HL-60 (cell line): ENCODE data around the gene MOCOS.

ENCODE experiments used
- REST ChIP-seq: IDR thresholded peaks from 2 replicates; pipeline ENCODE4 v1.6.1; 2012; ENCODE audit warnings: low read depth; ENCODE audit not compliant: insufficient replicate concordance
- TF ChIP-seq, protein P1 (sequence below): IDR thresholded peaks from one replicate; pipeline ENCODE4 v1.5.1; 2011; ENCODE audit warnings: low read length, control low read depth, inconsistent platforms; ENCODE audit not compliant: insufficient read depth

- TF ChIP-seq, protein P1, sequence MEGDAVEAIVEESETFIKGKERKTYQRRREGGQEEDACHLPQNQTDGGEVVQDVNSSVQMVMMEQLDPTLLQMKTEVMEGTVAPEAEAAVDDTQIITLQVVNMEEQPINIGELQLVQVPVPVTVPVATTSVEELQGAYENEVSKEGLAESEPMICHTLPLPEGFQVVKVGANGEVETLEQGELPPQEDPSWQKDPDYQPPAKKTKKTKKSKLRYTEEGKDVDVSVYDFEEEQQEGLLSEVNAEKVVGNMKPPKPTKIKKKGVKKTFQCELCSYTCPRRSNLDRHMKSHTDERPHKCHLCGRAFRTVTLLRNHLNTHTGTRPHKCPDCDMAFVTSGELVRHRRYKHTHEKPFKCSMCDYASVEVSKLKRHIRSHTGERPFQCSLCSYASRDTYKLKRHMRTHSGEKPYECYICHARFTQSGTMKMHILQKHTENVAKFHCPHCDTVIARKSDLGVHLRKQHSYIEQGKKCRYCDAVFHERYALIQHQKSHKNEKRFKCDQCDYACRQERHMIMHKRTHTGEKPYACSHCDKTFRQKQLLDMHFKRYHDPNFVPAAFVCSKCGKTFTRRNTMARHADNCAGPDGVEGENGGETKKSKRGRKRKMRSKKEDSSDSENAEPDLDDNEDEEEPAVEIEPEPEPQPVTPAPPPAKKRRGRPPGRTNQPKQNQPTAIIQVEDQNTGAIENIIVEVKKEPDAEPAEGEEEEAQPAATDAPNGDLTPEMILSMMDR: no peak
- no peak for TF ChIP-seq REST
Observed at GRCh38 chr18:36299015-36299414, 111.7 kb downstream of the MOCOS start.
